Measurements from ENCODE around the gene PBX4.
A peak's percentile ranks its signal among the peaks of the same experiment; 100 is the strongest.

PBX4 gene

DNA sequence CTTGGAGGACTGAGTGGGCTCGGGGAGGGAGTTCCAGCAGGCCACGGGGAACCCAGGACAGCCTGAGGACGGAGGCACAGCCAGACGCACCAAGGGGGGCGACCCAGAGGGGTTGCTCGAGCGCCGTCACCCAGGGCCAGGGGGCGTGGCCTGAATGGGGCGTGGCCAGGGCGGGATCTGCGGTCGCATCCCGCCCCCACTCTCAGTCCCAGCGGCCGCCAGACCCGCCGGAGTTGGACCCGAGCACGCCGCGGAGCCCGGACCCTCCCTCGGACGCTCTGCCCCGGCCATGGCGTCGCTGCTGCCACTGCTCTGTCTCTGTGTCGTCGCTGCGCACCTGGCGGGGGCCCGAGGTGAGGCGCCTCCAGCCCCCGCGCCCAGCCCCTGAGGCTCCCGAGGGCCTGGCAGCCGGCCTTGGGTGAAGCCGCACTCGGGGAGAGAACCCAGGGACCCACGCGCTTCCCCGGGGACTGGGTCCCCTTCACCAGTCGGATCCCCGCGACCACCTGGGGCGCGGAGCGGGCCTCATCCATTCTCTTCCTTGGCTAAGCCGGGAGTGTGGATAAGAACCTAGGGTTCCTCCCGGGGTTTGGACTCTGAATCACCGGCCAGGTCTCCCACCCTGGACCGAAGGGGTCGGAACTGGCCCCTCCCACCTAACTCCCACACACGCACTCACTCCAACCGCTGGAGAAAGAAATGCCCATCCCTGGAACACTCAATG lies 80.3 kb downstream of the PBX4 start, which contains the start of gene CILP2:
CILP2 (plus strand) TSS at position 205 of the 724 bp plus-strand sequence; CDS start at position 290, 85 bp downstream.
- DNase-seq: peak; percentile 38

DNA sequence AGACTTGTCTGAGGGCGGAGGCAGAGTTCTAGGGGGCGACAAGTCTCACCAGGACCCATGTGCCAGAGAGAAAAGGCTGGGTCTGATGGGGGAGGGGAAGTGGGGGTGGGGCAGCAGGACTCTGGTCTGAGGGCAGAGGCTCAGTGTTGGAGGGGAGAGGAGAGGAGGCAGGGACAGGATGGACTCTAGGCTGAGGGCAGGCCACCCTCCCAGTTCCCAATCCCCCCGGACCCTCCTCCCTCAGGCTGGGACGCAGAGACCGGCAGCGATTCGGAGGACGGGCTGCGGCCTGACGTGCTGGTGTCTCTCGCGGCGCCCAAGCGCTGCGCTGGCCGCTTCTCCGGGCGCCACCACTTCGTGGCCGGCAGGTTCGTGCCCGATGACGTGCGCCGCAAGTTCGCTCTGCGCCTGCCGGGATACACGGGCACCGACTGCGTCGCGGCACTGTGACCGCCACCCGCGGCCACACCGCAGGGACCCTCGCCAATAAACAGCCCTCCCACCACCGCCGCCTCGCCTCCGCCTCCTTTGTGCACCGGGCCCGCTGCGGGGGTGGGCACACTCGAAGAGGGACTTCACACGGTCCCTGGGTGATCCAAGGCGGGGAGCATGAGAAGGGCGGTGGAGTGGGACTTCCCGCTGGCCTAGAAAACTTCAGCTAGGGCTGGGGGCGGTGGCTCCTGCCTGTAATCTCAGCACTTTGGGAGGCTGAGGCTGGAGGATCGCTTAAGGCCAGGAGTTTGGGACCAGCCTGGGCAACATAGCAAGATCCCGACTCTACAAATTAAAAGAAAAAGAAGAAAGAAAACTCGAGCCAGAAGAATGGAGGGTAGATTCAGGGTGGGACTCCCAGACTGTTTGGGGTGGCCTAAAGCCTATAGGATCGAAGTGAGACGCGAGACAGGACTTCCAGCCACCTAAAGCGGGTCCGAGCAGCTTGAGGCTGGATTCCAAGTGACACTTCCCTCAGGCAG lies 81.1 kb downstream of the PBX4 start:
- DNase-seq: no peak

DNA sequence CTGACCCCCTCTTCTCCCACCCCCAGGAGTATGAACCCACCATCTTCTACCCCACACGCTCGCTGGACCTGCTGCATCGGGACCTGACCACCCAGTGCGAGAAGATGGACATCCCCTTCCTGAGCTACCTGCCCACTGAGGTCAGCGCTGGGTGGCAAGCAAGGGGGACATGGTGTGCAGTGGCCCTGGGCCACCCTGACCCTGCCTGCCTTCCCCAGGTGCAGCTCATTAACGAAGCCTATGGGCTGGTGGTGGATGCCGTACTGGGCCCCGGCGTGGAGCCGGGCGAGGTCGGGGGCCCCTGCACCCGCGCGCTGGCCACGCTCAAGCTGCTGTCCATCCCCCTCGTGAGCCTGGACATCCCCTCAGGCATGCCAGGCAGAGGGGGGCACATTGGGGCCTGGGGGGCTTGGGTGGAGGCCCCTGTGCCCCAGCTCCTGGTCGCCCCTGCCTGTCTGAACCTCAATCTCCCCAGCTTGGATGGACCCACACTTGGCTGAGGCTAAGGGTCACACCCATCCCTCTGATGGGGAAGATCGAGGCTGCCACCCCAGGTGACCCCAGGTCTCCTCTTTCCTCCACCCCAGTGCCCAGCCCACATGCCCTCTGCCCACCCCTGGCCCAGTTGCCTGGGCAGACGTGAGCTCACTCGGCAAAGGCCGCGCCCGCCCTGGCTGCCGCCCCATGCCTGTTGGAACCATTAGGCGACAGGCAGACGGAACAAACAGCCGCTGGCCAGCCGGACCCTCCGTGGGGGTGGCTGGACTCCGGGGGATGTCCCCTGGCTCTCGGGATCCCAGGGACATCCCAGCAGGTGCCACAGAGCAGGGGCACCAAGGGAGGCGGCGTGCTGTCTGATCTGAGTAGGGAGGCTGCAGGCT lies 82.9 kb downstream of the PBX4 start:
- DNase-seq: no peak

DNA sequence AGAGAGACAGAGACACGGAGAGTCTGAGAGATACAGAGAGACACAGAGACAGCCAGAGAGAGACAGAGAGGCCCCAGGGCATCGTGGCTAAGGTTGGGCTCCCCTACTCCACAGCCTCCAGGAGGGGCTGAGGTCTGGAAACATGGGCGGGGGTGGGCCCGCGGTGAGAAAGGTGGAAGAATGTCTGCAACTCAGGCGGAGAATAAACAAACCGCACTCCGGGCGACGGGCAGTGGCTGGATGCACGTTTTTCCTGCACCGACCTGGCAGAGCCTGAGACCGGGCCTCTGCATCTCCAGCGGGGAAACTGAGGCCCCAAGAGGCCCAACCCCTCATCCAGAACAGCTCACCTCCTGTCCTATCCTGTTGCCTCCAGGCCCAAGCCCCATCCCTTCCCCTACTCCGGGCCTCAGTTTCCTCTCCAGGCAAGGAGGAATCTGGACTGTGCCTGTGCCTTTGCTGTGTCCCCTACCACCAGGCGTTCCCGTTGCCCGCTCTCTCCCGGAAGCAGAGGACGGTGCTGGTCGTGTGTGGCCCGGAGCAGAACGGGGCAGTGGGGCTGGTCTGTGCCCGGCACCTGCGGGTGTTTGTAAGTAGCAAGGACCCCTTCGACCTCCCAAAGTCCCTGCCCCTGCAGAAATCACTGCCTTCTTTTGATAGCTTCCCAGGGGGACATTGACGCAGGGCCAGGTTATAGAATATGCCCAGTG lies 83.8 kb downstream of the PBX4 start:
- DNase-seq: no peak

DNA sequence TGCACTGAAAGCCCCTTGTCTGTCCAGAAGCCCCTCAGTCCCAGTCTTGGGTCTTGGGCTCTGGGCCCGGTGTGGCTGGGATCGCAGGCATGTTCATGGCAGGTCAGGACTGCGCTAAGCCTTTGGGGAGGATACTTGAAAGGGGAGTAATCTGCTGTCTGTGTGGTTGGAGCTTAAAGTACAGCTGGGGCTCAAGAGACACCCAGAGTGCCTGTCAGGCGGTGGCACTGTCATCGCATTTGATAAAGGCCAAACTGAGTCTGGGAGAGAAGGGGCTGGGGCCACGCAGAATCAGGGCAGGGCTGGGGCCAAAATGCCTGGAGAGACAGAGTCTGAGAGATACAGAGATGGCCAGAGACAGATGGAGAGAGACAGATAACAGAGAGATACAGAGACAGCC lies 84.6 kb downstream of the PBX4 start:
- DNase-seq: no peak

DNA sequence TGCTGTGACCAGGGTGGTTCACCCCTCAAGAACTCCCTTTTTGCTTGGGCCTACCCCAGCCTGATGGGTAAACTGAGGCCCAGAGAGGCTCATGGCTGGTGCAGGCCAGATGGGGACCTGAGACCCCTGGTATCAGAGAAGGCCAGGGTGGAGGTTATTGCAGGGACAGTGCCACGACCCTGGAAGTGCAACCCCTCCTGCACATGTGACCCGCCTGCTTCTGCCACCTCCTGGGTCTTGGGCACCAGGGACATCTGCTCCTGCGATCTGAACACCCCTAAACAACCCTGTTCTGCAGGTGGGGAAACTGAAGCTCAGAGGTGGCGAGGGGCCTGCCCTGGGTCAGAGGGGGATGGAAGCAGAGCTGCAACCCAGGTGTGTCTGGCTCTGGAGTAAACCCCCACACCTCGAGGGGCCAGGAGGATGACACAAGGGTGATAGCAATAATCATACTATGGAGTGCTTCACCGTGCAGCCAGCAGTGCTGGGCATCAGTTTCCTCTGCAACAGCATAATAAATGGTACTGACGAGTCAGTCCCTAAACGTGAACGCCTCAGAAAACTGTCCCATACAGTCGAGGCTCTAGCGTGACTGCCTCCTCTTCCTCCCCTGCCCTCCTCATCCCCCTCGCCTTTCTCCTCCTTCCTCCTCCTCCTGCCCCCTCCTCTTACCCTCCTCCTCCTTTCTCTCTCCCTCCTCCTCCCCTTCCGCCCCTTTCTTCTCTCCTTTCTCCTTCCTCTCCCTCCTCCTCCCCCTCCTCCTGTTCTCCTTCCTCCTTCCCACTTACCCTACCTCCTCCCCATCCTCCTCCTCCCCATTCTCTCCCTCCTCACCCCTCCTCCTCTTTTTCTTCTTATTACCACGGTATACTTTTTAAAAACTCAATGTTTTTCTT lies 85.4 kb downstream of the PBX4 start:
- no peak for DNase-seq

DNA sequence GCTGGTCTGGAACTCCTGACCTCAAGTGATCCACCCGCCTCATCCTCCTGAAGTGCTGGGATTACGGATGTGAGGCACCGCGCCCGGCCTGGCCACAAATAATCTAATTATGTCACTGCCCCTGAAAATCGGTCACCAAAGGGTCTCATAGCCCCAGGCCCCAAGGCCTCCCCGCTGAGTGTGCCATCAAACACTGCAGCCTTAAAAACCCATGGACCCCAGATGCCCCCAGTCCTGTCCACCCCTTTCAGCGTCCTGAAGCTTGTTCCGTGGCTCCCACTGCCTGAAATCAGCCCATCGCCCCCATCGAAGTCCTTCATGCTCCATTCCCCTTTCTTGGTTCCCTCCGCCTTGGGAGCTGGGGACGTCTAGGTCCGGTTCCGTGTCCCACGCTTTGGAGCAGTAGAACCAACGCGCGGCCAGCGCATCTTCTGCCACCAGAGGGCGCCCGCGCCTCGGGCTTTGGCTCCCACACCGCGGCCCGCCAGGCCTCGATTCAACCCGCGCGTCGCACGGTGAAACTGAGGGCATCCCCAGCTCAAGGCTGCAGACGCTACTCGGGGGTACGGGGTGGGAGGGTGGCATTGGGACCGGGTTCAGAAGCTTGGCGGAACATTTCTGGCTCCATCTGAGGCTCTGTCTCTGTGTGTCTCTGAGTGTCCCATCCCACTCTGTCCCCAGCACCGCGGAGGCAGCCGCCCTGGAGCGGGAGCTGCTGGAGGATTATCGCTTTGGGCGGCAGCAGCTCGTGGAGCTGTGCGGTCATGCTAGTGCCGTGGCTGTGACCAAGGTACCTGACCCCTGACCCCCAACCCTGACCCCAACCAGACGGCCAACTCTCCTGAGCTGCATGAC lies 86.3 kb downstream of the PBX4 start:
- DNase-seq: peak; percentile 82

DNA sequence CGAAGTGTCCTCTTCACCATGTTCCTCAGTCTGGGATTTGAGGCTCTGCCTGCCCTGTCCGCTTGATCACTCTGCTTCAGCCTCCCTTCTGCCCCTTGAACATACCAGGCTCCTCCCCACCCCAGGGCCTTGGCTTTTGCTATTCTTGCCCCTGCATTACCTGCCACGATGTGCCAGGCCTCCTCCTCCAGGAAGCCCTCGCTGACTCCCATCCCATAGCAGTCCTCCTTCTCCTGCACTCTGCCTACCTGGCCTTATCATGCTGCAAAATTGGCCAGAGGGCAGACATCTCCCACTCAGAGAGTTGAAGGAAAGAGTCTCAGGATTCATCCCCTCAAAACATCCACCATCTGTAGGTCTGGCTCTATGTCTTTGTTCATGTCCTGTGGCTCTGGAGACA lies 87.6 kb downstream of the PBX4 start:
- DNase-seq: no peak

DNA sequence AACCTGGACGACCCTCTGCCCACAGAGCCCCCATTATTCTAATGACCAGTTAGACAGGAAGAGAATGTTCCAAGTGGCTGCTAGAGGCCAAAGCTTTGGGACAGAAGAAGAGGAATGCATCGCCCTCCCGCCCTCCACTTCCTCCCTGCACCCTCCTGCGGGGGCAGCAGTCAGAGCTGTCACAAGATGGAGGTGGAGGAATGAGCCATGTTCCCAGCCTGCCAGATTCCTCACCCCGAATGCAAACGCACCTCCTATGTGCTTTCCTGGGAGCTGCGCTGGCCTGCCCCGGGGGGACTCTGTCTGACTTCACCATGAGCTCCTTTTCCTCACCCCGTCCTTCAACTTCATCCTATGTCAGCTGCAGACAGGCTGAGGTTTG lies 88.1 kb downstream of the PBX4 start:
- DNase-seq: no peak

DNA sequence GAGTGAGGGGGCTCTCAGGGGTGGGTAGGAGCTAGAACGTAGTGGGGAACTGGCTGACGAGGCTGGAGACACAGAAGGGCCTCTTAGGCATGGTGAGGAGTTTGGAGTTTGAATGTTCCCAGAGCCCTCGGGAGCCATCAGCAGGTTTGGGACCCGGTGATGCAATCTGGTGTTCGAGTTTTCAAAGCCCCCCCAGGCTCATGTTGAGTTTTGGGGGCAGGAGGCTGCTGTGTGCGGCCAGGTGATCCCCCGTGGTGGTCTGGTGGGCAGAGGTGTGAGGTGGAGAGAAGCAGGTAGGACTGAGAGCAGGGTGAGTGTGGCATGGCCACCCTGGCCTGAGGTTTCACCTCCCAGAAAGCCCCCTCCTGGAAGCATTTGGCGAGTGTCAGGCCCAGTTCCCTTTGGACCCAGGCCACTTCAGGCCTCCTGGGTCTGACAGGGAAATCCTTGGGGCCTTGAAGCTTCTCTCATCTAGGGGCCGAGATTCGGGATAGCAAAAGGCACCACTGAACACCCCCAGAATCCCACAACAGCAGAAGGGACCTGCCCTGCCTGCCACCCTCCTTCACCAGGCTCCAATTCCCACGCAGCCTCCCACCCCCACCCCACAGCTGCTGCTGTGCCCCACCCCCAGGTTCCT lies 88.6 kb downstream of the PBX4 start:
- no peak for DNase-seq

DNA sequence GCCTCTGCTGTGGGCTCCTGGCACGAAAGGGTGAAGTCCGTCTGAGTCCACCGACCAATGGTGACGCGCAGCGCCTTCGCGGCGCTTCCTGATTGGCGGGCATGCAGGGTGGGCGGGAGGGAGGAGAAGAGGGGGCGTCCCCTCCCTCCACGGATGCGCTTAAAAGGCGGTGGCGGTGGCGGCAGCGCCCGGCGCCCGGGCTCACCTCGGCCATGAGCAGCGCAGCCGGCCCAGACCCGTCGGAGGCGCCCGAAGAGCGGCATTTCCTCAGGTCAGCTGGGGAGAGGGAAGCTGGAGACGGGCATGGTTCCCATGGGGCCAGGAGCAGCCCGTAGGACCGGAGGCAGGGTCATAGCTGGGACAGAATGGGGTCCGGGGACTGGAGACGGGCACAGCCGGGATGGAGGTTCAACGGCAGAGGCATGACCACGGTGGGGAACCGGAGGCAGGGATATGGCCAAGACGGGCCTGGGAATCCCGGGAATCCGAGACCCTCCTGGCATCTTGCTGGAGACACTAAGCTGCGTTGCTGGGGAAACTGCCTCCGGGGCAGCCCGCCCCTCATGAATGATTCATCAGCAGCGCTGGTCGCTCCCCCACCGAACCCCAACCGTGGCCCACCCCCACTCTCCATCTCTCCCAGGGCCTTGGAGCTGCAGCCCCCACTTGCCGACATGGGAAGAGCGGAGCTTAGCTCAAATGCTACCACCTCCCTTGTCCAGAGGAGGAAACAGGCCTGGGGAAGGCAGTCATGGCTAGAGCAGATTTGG lies 89.6 kb downstream of the PBX4 start, which contains the start of gene YJEFN3:
YJEFN3 (plus strand) TSS at position 191 of the 770 bp plus-strand sequence; CDS start at position 213, 22 bp downstream.
- no peak for DNase-seq

DNA sequence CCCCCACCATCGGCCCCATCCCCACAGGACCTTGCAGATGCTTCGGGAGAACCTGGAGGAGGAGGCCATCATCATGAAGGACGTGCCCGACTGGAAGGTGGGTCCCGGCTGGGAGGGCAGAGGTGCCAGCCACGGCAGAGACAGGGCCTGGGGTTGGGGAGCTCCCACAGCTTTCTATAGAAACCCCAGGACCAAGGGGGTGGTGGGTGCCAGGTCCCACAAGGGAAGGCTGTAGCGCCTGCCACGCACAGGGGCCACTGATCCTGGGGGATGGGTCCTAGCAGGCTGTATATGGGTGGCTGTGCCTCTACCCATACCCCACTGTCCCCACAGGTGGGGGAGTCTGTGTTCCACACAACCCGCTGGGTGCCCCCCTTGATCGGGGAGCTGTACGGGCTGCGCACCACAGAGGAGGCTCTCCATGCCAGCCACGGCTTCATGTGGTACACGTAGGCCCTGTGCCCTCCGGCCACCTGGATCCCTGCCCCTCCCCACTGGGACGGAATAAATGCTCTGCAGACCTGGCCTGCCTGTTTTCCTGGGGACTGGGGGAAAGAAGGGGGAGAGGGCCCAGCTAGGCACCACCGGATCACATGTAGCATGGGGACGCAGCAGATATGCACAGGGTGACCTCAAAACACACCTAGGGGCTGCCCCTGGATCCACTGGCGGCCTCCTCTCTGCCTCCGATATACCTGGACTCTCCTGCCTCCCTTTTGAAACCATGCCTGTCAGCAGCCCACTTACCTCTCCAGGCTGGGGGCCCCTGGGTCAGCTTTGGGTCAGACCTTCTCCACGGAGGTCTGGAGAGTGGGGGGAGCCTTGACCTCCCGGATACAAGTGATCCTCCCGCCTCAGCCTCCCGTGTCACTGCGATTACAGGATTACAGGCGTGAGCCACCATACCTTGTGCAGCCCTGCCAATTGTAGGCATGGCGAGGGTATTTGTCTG lies 90.5 kb downstream of the PBX4 start:
- DNase-seq: no peak

DNA sequence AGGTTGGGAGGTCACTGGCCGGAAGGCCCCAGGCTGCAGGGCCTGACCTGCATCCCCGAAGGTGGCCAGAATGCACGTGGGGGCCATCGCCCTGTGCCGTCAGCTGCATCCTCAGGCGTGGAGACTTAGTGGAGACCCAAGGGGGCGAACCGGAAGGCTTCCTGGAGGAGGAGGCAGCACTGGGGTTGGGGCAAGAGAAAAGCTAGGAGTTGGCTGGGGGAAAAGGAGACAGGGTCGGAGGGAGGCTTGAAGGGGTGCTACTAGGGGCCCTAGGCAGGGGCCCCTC lies 91.2 kb downstream of the PBX4 start:
- DNase-seq: no peak

DNA sequence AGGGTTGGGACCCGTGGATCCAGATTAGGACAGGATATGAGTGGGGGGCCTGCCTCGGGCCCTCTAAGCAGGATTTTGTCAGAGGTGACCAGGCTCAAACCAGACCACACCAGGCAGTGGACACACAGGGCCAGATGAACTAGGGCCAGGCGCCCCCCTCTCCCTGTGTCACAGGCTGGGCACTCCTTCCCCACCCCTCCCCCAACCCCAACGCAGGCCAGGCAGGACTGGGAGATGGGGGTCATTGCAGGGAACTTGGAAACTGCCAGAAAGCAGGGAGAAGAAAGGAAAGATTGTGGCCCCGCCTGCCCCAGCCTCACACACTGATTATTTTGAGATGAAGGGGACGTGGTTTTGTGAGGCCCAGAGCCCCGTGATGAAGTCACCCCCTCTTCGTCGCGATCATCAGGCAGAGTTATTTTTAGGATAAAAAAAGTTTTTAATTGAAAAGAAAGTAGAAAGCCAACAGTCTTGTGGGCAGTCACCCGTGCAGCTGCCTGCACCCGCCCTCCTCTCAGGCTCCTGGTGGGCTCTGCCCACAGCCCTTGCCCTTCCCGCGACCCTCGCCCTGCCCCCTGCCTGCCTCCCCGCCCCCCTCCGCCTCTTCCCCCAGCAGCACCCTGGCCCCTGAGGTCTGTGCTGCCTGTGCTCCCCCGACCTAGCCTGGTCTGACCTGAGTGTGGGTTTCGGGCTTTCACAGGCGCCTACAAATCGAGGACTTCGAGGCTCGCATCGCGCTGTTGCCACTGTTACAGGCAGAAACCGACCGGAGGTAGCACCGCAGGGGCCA lies 91.7 kb downstream of the PBX4 start:
- no peak for DNase-seq

DNA sequence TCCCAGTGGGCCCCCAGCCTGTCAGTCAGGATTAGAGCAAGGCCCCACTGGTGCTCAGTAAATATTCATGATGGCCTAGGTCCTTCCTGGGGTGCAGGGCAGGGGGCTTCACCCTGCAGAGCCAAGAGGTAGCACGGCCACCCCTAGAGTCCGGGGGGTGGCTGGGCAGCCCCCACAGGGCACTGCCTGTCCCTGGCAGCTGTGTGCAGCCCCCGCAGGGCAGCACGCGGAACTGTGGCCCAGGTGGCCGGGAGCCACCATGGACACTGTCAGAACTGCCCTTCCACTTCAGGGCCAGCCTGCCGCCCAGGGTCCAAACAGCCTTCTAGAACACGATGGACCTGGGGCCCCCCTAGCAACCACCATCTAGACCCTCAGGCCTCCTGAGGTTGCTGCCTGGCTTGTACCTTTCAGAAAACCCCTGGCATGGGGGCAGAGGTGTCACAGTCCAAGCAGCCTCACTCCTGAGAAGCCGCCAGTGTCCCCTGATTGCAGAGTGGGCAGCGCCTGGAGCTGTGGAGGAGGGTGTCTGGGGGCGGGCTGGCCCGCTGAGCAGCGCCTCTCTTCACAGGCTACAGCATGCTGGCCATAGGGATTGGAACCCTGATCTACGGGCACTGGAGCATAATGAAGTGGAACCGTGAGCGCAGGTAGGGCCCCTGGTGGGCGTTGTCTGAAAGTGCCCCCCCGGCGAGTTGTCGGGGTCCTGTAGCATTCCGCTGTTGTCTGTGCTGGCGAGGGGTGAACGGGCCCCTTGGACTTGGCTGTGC lies 92.7 kb downstream of the PBX4 start:
- DNase-seq: no peak

DNA sequence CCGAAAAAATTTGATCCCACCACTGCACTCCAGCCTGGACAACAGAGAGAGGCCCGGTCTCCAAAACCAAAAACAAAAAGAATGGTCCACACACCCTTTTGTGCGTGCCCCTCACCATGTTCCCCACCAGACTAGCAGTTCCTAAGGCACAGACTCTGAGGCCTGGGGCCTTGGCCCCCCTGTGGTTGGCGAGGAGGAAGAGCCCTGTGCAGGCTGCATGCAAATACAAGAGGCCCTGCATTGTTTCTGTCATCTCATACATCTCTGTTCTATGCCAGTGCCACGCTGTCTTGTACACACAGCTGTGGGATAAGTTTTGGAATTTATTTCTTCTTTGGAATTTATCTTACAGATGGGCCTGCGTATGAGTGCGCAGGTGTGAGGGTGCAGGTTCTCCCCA lies 94.4 kb downstream of the PBX4 start:
- DNase-seq: no peak
